Measurements from ENCODE around the gene ODF2L. TPM values are rescaled to one million over a fixed set of nuclear protein-coding genes. Genes with fewer than 3 reads are reported as not detected.

ODF2L gene
- total RNA-seq, 2 experiments from 2014 or later, result 45.6 to 69.2 TPM

DNA sequence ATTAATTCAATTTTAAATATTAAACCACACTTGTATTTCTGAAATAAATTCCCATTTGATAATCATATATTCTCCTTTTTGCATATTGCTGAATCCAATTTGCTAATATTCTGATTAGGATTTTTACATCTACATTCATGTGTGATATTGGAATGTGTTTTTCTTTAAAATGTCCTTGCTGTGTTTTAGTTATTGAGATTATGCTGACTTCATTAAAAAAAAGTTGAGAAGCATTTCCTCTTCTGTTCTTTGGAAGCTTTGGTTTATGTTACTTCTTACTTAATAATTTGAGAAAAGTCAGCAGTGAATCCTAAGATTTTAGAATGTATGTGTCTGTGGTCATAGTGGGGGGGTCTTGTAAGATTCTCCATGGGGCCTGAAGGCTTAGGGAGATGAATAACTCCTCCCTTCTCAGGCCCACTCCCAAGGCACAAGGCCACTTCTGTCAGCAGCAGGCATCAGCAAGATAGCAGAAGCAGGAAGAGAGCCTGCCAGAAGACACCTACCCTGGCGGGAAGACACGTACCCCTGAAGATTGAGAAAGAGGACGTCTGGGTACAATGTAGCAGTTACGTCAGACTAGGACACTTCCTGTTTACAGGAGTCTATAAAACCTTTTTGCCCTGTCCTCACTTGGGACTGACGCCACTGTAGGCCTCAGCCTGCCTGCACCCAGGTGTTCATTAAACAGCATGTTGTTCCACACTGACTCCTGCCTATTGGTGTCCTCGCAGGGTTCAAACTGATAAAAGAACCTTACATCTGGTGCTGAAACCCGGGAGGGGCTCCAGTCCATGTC is 56.9 kb downstream of the ODF2L start:
- no peaks in the 10 kb centered on the region for H3K27me3 Mint-ChIP-seq
- H3K36me3 Mint-ChIP-seq, result no peaks in the 10 kb centered on the region
- no peaks in the 10 kb centered on the region for H3K4me1 Mint-ChIP-seq
- H3K9me3 Mint-ChIP-seq (ENCODE audit: low read depth), result no peaks in the 10 kb centered on the region
- no peak for DNase-seq
- no peak overlapping the region for H3K4me3 Mint-ChIP-seq
- no peak for ATAC-seq
- no peak overlapping the region for H3K27ac Mint-ChIP-seq
- CTCF ChIA-PET, result no interaction called here

DNA sequence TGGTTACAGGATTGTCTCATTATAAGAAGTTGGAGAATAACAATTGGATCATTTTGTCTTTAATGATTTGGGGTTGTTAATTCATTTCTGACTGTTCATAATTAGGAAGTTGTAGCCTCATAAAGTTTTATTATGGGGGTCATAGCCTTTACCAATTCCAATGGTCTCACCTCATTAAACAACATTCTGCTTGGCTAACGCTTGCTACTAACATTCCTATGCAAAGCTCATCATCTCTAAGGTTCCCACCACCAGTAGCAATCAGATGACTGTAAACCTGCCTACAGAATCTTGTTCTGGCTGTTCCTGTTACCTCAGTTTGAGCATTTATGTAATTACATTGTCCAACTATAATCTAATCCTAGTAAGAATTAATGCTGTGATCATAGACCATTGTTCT is 60.2 kb downstream of the ODF2L start:
- CTCF ChIA-PET, result no interaction called here
- peaks cover 3% of the 10 kb centered on the region for H3K27me3 Mint-ChIP-seq
- H3K27ac Mint-ChIP-seq, result no peak overlapping the region
- DNase-seq (no peak), ATAC-seq (no peak)
- H3K4me1 Mint-ChIP-seq, result no peaks in the 10 kb centered on the region
- no peaks in the 10 kb centered on the region for H3K9me3 Mint-ChIP-seq (ENCODE audit: low read depth)
- H3K36me3 Mint-ChIP-seq, result no peaks in the 10 kb centered on the region
- no peak overlapping the region for H3K4me3 Mint-ChIP-seq

DNA sequence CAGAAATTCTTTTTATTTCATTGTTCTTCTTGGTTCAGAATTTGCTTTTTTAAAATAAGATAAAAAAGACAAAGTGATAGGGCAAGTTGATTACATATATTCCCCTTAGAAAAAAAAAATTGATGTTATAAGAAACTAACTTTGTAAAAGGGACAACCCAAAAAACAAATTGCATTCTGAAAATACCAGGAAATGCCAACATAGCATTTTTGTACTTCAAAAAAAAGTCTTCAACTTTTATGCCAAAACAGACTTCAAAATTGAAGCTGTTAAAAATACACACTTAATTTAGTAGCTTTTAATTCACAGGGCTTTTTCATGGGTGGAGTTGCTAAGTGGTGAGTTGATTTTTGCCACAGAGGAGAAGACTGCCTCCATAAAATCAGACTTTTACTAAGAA is 70.9 kb downstream of the ODF2L start:
- DNase-seq (no peak), ATAC-seq (no peak)
- CTCF ChIA-PET, result interaction anchor here (1.0 kb wide), 1 partner anchor 508 kb away, joined by 3 read pairs; no protein-coding TSS in a partner anchor
- Mint-ChIP-seq H3K4me1 (no peaks in the 10 kb centered on the region), H3K27me3 (no peaks in the 10 kb centered on the region), H3K27ac (no peak overlapping the region), H3K36me3 (no peaks in the 10 kb centered on the region), H3K9me3 (ENCODE audit: low read depth) (no peaks in the 10 kb centered on the region), H3K4me3 (no peak overlapping the region)

DNA sequence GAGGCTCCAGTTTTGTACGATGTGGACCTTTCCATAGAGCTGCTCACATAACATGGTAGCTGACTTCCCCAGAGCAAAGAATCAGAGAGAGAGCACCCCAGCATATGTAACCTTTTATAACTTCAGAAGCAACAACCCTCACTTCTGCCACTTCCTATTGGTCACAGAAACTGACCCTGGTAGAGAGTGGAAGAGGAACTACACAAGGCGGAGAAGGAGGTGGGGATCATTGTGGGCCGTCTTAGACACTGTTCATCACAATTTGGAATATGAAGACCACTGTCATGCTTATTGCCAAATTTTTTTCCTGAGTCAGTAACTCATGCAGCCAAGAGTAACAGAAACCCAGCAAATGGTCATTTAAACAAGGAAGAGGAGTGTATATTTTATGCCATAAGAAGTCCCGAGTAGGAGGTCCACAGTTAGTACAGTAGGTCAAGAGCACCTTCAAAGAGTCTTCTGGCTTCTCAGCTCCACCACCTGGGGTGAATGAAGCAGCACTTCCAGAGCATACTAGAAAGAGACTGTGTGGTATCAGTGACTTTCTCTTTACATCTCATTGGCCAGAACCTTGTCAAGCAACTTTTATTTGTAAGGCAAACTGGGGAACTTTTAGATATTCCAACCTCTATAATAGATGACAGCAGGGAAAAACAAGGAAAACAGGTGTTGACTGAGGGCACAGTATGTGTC is 71.8 kb downstream of the ODF2L start:
- Mint-ChIP-seq H3K27me3 (no peaks in the 10 kb centered on the region), H3K4me3 (no peak overlapping the region), H3K27ac (no peak overlapping the region), H3K4me1 (no peaks in the 10 kb centered on the region), H3K36me3 (no peaks in the 10 kb centered on the region), H3K9me3 (ENCODE audit: low read depth) (no peaks in the 10 kb centered on the region)
- ATAC-seq (no peak), DNase-seq (no peak)
- CTCF ChIA-PET, result interaction anchor here (1.0 kb wide), 1 partner anchor 509 kb away, joined by 3 read pairs; no protein-coding TSS in a partner anchor

DNA sequence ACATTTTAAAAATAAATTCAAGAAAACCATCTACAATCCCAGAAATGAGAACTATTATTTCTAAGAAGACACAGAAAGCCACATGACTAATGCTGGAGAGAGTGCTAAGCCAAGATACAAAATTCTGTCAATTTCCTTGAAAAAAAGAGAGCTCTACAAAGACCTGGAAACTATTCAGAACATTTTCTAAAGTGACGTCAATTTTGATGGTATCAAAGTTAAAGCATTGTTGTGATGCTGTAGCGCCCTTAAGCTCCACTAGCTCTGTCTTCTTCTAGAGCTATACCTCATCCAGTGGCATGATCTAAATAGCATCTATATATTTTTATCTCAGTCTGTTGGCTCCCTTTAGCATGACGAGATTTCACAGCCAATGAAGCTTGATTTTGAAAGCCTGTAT is 73.9 kb downstream of the ODF2L start:
- DNase-seq, result no peak
- no peaks in the 10 kb centered on the region for H3K4me1 Mint-ChIP-seq
- no peak for ATAC-seq
- no peaks in the 10 kb centered on the region for H3K9me3 Mint-ChIP-seq (ENCODE audit: low read depth)
- H3K36me3 Mint-ChIP-seq, result no peaks in the 10 kb centered on the region
- H3K27ac Mint-ChIP-seq, result no peak overlapping the region
- H3K4me3 Mint-ChIP-seq, result no peak overlapping the region
- no peaks in the 10 kb centered on the region for H3K27me3 Mint-ChIP-seq
- CTCF ChIA-PET, result no interaction called here

DNA sequence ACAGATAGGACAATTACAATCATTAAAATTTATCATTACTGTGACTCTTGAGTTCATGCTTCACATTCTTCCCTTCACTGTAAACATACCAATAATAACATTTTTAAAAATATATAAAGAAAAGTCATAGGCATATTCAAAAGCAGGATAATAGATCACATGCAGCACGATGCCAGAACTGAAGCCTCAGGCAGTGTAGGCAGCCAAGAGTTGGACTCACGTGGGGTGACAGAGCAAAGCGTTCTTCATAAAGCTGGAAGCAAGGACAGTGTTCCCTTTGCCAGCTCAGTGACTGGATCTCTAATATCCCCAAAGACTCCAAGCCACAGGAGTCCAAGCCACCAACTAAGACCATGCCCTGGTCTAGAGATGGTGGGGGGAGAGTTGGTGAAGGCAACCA is 77.7 kb downstream of the ODF2L start:
- no peaks in the 10 kb centered on the region for H3K4me1 Mint-ChIP-seq
- DNase-seq, result no peak
- H3K4me3 Mint-ChIP-seq, result no peak overlapping the region
- no peak overlapping the region for H3K27ac Mint-ChIP-seq
- no peaks in the 10 kb centered on the region for H3K9me3 Mint-ChIP-seq (ENCODE audit: low read depth)
- no peaks in the 10 kb centered on the region for H3K27me3 Mint-ChIP-seq
- CTCF ChIA-PET, result no interaction called here
- ATAC-seq, result no peak
- H3K36me3 Mint-ChIP-seq, result no peaks in the 10 kb centered on the region

DNA sequence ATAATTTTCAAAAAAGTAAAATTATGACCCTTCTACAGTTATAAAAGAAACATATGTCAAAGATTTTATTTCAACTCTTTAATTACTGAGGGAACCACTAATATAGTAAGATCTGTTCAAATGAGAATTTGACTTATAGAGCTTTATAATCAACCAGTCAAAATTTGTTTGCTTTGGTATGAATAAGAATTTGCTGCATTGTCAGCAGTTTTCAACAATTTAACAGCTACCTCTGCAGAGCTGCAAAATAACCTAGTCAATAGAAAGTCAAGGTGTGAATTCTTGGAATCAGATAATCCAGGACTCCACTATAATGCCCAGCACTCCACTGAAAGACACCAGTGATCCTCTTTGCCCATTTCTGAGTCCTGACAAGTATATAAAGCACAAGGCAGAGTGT is 78.2 kb downstream of the ODF2L start:
- CTCF ChIA-PET, result no interaction called here
- Mint-ChIP-seq H3K36me3 (no peaks in the 10 kb centered on the region), H3K4me3 (no peak overlapping the region), H3K4me1 (no peaks in the 10 kb centered on the region), H3K27ac (no peak overlapping the region), H3K27me3 (no peaks in the 10 kb centered on the region), H3K9me3 (ENCODE audit: low read depth) (no peaks in the 10 kb centered on the region)
- DNase-seq, result no peak
- ATAC-seq, result no peak

DNA sequence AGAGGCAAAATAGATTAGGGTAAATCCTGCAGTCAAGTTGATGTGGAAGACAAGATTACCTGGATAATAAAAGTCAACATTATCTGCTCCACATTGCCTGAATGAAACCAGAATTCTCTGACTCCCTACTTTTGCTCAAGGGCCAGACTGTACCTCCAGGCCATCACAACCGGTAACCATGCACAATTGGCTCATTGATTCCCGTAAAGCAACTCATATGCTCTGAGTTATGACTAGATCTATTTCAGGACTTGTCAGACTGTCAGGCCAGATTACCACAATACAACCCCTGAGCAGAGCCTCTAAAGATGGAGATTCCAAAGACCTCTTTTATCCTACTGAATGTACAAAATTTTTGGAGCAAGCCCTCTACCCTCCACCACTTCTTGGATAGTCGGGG is 90.4 kb downstream of the ODF2L start:
- ATAC-seq, result no peak
- DNase-seq, result no peak
- peaks cover 2% of the 10 kb centered on the region for H3K36me3 Mint-ChIP-seq
- peaks cover 2% of the 10 kb centered on the region for H3K27me3 Mint-ChIP-seq
- H3K4me3 Mint-ChIP-seq, result no peak overlapping the region
- H3K9me3 Mint-ChIP-seq (ENCODE audit: low read depth), result no peaks in the 10 kb centered on the region
- CTCF ChIA-PET, result no interaction called here
- H3K4me1 Mint-ChIP-seq, result no peaks in the 10 kb centered on the region
- no peak overlapping the region for H3K27ac Mint-ChIP-seq

DNA sequence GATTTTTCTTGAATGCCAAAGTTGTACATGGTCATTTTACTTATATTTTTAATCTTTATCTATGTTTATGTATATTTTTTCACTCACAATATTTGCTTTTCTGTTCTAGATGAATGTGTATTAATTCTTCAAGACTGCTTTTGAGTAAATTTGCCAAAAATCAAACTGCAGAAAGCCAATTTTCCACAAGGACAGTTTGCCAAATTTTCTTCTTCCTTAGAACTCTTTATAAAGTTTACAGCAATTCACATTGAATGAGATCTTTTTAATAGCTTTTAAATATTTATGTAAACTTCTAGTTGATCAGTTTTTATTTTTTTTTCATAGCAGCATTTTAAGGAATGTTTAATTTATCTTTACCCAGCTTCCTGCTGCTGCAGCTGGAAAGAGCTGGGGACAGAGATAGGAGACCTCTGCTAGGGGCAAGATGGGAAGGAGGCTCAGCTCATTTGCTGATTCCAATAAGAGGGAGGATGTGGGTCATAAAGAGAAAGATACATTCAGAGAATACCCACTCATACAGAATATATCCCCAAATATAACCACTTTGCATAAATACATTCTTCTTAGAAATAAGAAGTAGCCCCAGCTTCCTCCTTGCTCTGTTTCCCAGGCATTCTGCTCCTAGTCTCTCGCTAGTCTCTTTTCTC is 93.0 kb downstream of the ODF2L start:
- no peak for ATAC-seq
- no peak for DNase-seq
- H3K27me3 Mint-ChIP-seq, result peaks cover 2% of the 10 kb centered on the region
- peaks cover 2% of the 10 kb centered on the region for H3K36me3 Mint-ChIP-seq
- no peaks in the 10 kb centered on the region for H3K9me3 Mint-ChIP-seq (ENCODE audit: low read depth)
- no peak overlapping the region for H3K4me3 Mint-ChIP-seq
- no peak overlapping the region for H3K27ac Mint-ChIP-seq
- H3K4me1 Mint-ChIP-seq, result no peaks in the 10 kb centered on the region
- CTCF ChIA-PET, result no interaction called here

Small RNA genes within 50 kb of the gene (microRNA-seq; reads per million reads assigned to microRNA genes)
- gene MIR7856, result not detected

Other genes starting within 250 kb of the ODF2L start
- not detected for gene COL24A1, start 239.6 kb downstream of the ODF2L start, total RNA-seq
- not detected for gene CLCA2, start 27.8 kb upstream of the ODF2L start, total RNA-seq
- gene CLCA1, start 72.6 kb upstream of the ODF2L start, total RNA-seq, result not detected
- gene CLCA4, start 150.8 kb upstream of the ODF2L start, total RNA-seq, result not detected

Data from activated CD8-positive, alpha-beta memory T cell treated with anti-CD3 and anti-CD28 coated beads, Interleukin-2, amount 10 ng/mL, durations not matched to agents 7 days and 5 days (primary cell).